Suppressor macrophage treated with lipopolysaccharide for 4 hours (primary cell): ENCODE measurements around the gene CNGA1.

ENCODE experiments used
- DNase-seq: peaks from one replicate; pipeline ENCODE4 v3.0.0-alpha.2; 2020

CNGA1 gene

GRCh38 chr4:48016141-48017107 is at the start of gene CNGA1, which contains the start of gene NIPAL1:
Gene CNGA1 (minus strand): TSS chr4:48016681. CDS start chr4:47952689, 63,992 bp downstream.
Gene NIPAL1 (plus strand): TSS chr4:48016772. CDS start chr4:48016840, 68 bp downstream.
- peak; percentile 56 for DNase-seq

- DNase-seq: no peak
Observed at GRCh38 chr4:48065587-48066052, 49.1 kb upstream of the CNGA1 start.

- no peak for DNase-seq
Observed at GRCh38 chr4:48064349-48064748, 47.9 kb upstream of the CNGA1 start.

GRCh38 chr4:48058617-48059530 is 42.4 kb upstream of the CNGA1 start:
- no peak for DNase-seq

- no peak for DNase-seq
Observed at GRCh38 chr4:48051078-48051477, 34.6 kb upstream of the CNGA1 start.

GRCh38 chr4:48049483-48049882 is 33.0 kb upstream of the CNGA1 start:
- no peak for DNase-seq

GRCh38 chr4:48047896-48048295 is 31.4 kb upstream of the CNGA1 start:
- DNase-seq: no peak

- peak; percentile 60 for DNase-seq
Observed at GRCh38 chr4:48047421-48047844, 31.0 kb upstream of the CNGA1 start.

- no peak for DNase-seq
Observed at GRCh38 chr4:48046059-48046458, 29.6 kb upstream of the CNGA1 start.

GRCh38 chr4:48044298-48044697 is 27.8 kb upstream of the CNGA1 start:
- no peak for DNase-seq

- DNase-seq: no peak
Observed at GRCh38 chr4:48043504-48043903, 27.0 kb upstream of the CNGA1 start.

- DNase-seq: no peak
Observed at GRCh38 chr4:48042979-48043461, 26.5 kb upstream of the CNGA1 start.

- DNase-seq: no peak
Observed at GRCh38 chr4:48041535-48042137, 25.2 kb upstream of the CNGA1 start.

- no peak for DNase-seq
Observed at GRCh38 chr4:48039561-48039960, 23.1 kb upstream of the CNGA1 start.

- no peak for DNase-seq
Observed at GRCh38 chr4:48038666-48039065, 22.2 kb upstream of the CNGA1 start.

- DNase-seq: no peak
Observed at GRCh38 chr4:48037117-48037462, 20.6 kb upstream of the CNGA1 start.

- DNase-seq: no peak
Observed at GRCh38 chr4:48035952-48036351, 19.5 kb upstream of the CNGA1 start.

GRCh38 chr4:48033825-48034413 is 17.4 kb upstream of the CNGA1 start:
- DNase-seq: peak; percentile 49

- DNase-seq: no peak
Observed at GRCh38 chr4:48033412-48033811, 16.9 kb upstream of the CNGA1 start.

- DNase-seq: no peak
Observed at GRCh38 chr4:48032721-48033120, 16.2 kb upstream of the CNGA1 start.

- no peak for DNase-seq
Observed at GRCh38 chr4:48031802-48032525, 15.5 kb upstream of the CNGA1 start.

- DNase-seq: no peak
Observed at GRCh38 chr4:48030470-48030869, 14.0 kb upstream of the CNGA1 start.
